ENCODE data around the gene CLASP1. TPM values are rescaled to one million over a fixed set of nuclear protein-coding genes. Genes with fewer than 3 reads are reported as not detected.
A peak's percentile ranks its signal among the peaks of the same experiment; 100 is the strongest.
"Not testable (repeated sequence)": the region's sequence is repeated elsewhere in the genome, so short reads cannot be mapped to it uniquely, and the experiment has no call there.

CLASP1 gene
- total and polyA plus RNA-seq, 2 donors (not counting 3 experiments of a cell fraction or from before 2014, with no cell fraction given), result 10.0 to 57.9 TPM

DNA sequence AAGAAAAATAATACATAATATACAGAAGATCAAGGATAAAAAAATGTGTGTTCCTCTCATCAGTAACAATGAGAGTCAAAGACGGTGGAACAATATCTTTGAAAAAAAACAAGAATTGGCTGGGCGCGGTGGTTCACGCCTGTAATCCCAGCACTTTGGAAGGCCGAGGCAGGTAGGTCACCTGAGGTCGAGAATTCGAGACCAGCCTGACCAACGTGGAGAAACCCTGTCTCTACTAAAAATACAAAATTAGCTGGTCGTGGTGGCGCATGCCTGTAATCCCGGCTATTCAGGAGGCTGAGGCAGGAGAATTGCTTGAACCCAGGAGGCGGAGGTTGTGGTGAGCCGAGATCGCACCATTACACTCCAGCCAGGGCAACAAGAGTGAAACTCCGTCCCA is 335.6 kb downstream of the CLASP1 start:
- H3K9ac ChIP-seq (replicated peaks; ENCODE audit: extremely low read depth, insufficient read depth, low read length); FAIRE-seq; H3K27me3 ChIP-seq (ENCODE audit: control insufficient read depth in 2 of 2, insufficient read depth in 2 of 2, low read length in 2 of 2); H3K4me2 ChIP-seq (ENCODE audit: insufficient read depth, low read length); H4K20me1 ChIP-seq (replicated peaks; ENCODE audit: control insufficient read depth, extremely low read depth, insufficient read depth, low read length); H3K79me2 ChIP-seq (ENCODE audit: control insufficient read depth, insufficient read depth, low read length); POLR2A ChIA-PET; H2AFZ ChIP-seq (ENCODE audit: low read depth, low read length); dilution Hi-C loops (cut with MboI; ENCODE audit: extremely low pct_ligation_motif_present, low sequenced_read_pairs); H3K27ac ChIP-seq (ENCODE audit: insufficient read depth, low read depth, low read length); H3K4me3 ChIP-seq (replicated peaks in 1 of 3; ENCODE audit: insufficient read depth in 1 of 3, low read depth in 1 of 3, low read length in 3 of 3); H3K36me3 ChIP-seq (ENCODE audit: control insufficient read depth in 2 of 2, extremely low read depth in 1 of 2, insufficient read depth in 2 of 2, low read length in 2 of 2); intact Hi-C loops (cut with micrococcal nuclease); DNase-seq (ENCODE audit: low read depth, low spot score); H3K4me1 ChIP-seq (ENCODE audit: control insufficient read depth, extremely low read depth, insufficient read depth, low read length); H3K9me1 ChIP-seq (replicated peaks; ENCODE audit: control insufficient read depth, extremely low read depth, insufficient read depth, low read length); H3K9me3 ChIP-seq (replicated peaks; ENCODE audit: control insufficient read depth, insufficient read depth, low read length); BruUV-seq (replicated peaks): not testable (repeated sequence)
- CTCF ChIA-PET, result interaction anchor here (1.1 kb wide), 1 partner anchor 43 kb away, joined by 3 read pairs; no protein-coding TSS in a partner anchor

DNA sequence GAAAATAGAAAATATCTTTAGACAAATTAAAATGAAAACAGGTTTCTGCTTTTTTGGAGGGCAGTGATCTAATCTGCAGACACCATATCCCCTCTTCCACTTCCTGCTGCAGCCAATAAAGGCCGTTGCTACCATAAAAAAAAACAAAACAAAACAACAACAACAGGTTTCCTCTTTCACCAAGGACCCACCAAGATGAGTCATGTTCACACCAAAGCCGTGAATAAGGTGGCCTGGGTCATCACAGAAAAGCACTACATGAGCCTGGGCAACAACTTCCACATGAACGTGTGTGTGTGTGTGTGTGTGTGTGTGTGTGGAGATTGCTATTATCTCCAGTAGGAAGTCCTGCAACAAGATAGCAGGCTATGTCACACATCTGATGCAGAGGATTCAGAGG is 339.5 kb downstream of the CLASP1 start:
- no peak for FAIRE-seq
- dilution Hi-C loops (cut with MboI; ENCODE audit: extremely low pct_ligation_motif_present, low sequenced_read_pairs), result no loop called here

More for the DNA sequence above, 339.5 kb downstream of the CLASP1 start:
- H3K9ac ChIP-seq (replicated peaks; ENCODE audit: extremely low read depth, insufficient read depth, low read length), result no peak overlapping the region
- peak; percentile 34 for DNase-seq (ENCODE audit: low read depth, low spot score)
- no peaks in the 10 kb centered on the region for H4K20me1 ChIP-seq (replicated peaks; ENCODE audit: control insufficient read depth, extremely low read depth, insufficient read depth, low read length)
- peak overlapping the region; percentile 6 for H3K4me2 ChIP-seq (ENCODE audit: insufficient read depth, low read length)
- H3K9me1 ChIP-seq (replicated peaks; ENCODE audit: control insufficient read depth, extremely low read depth, insufficient read depth, low read length), result no peaks in the 10 kb centered on the region
- no peaks in the 10 kb centered on the region for H3K36me3 ChIP-seq (ENCODE audit: control insufficient read depth in 2 of 2, extremely low read depth in 1 of 2, insufficient read depth in 2 of 2, low read length in 2 of 2)
- TF ChIP-seq JUN (IDR thresholded peaks at IDR 0.05; ENCODE audit: borderline replicate concordance, insufficient read depth, insufficient read length, low read depth) (no peak), MYC (IDR thresholded peaks at IDR 0.05; ENCODE audit: low read depth, low read length) (no peak), FOS (IDR thresholded peaks at IDR 0.05; ENCODE audit: borderline replicate concordance, insufficient read depth, low read length) (peak; percentile 14), CTCF (IDR thresholded peaks at IDR 0.05; ENCODE audit: extremely low read depth in 1 of 2, insufficient read depth in 1 of 2, low read depth in 1 of 2, low read length in 2 of 2) (no peak), POLR2AphosphoS5 (IDR thresholded peaks at IDR 0.05; ENCODE audit: insufficient read depth, low read depth, low read length) (no peak), POLR2A (IDR thresholded peaks at IDR 0.05; ENCODE audit: low read depth, low read length) (no peak), GATA2 (IDR thresholded peaks at IDR 0.05; ENCODE audit: insufficient read depth, insufficient read length, low read depth, low read length) (no peak)
- CTCF ChIA-PET, result interaction anchor here (1.4 kb wide), 1 partner anchor 10 kb away, joined by 6 read pairs; no protein-coding TSS in a partner anchor
- no peaks in the 10 kb centered on the region for H3K9me3 ChIP-seq (replicated peaks; ENCODE audit: control insufficient read depth, insufficient read depth, low read length)
- H2AFZ ChIP-seq (ENCODE audit: low read depth, low read length), result peak overlapping the region; percentile 21
- BruUV-seq (replicated peaks), result no TSS peak
- peaks cover 6% of the 10 kb centered on the region for H3K4me1 ChIP-seq (ENCODE audit: control insufficient read depth, extremely low read depth, insufficient read depth, low read length)
- intact Hi-C loops (cut with micrococcal nuclease), result no loop called here
- H3K4me3 ChIP-seq (replicated peaks in 1 of 3; ENCODE audit: insufficient read depth in 1 of 3, low read depth in 1 of 3, low read length in 3 of 3), result no peak overlapping the region
- H3K27ac ChIP-seq (ENCODE audit: insufficient read depth, low read depth, low read length), result no peak overlapping the region
- H3K27me3 ChIP-seq (ENCODE audit: control insufficient read depth in 2 of 2, insufficient read depth in 2 of 2, low read length in 2 of 2), result peaks cover 2 to 5% of the 10 kb centered on the region in 2 experiments
- POLR2A ChIA-PET, result no interaction called here
- H3K79me2 ChIP-seq (ENCODE audit: control insufficient read depth, insufficient read depth, low read length), result no peaks in the 10 kb centered on the region

Measured in endothelial cell of umbilical vein (primary cell).